Lower lobe of right lung (tissue), 2 donors: ENCODE results near the gene POU2AF1. TPM values are rescaled to one million over a fixed set of nuclear protein-coding genes. Genes with fewer than 3 reads are reported as not detected.

ENCODE experiments used
- ATAC-seq, 2 donors: fragments of 200-7000 bp; cut with Tn5 transposase; one replicate each; pipeline ENCODE4 v1.9.1; 2020 to 2022; ENCODE audit warnings: mild to moderate bottlenecking in 2 of 2, moderate library complexity in 2 of 2
- DNase-seq: peaks from one replicate; pipeline ENCODE4 v3.0.0-alpha.2; 2020
- H3K27ac ChIP-seq: fragments of 200-600 bp; one replicate; pipeline ENCODE4 v1.8.0; 2022
- H3K27me3 ChIP-seq: fragments of 200-600 bp; one replicate; pipeline ENCODE4 v1.8.0; 2022; ENCODE audit warnings: low read depth
- H3K36me3 ChIP-seq: fragments of 200-600 bp; one replicate; pipeline ENCODE4 v1.8.0; 2022; ENCODE audit warnings: mild to moderate bottlenecking
- H3K4me1 ChIP-seq: fragments of 200-600 bp; one replicate; pipeline ENCODE4 v1.8.0; 2022
- H3K4me3 ChIP-seq: fragments of 200-600 bp; one replicate; pipeline ENCODE4 v1.8.0; 2022; ENCODE audit warnings: mild to moderate bottlenecking
- H3K9me3 ChIP-seq: fragments of 200-600 bp; one replicate; pipeline ENCODE4 v1.8.0; 2022
- CTCF ChIP-seq: fragments of 200-600 bp; IDR thresholded peaks from one replicate; pipeline ENCODE4 v1.8.0; 2022; ENCODE audit warnings: antibody characterized with exemption, mild to moderate bottlenecking
- intact Hi-C: fragments of 100-400 bp; cut with DNase I; formaldehyde crosslinking; loops from one replicate; pipeline ENCODE4 v1.11.0; 2022
- total RNA-seq: library from RNA; stranded (reverse); fragmentation: NEBNext Ultra II Directional; extraction: Animal tissue kit (Norgen Biotek cat#: 25700); gene quantifications from one replicate; pipeline ENCODE4 v1.2.1, GENCODE V29; 2021
- donor health status: DM: no; HTN: yes; CAD: no; lungs with severe emphysema.

POU2AF1 gene
- total RNA-seq, 1 donor from 2014 or later, result 3.4 TPM

- intact Hi-C loops, result no loop called here
- H3K36me3 ChIP-seq, result no peaks in the 10 kb centered on the region
- no peak for ATAC-seq
- no peaks in the 10 kb centered on the region for H3K27me3 ChIP-seq
- H3K9me3 ChIP-seq, result no peaks in the 10 kb centered on the region
- TF ChIP-seq CTCF, result no peak
- H3K27ac ChIP-seq, result no peak overlapping the region
- no peak overlapping the region for H3K4me3 ChIP-seq
- H3K4me1 ChIP-seq, result no peaks in the 10 kb centered on the region
- DNase-seq, result no peak
Observed at GRCh38 chr11:111367411-111368284, 11.4 kb downstream of the POU2AF1 start.

GRCh38 chr11:111366560-111367410 is 12.3 kb downstream of the POU2AF1 start:
- intact Hi-C loops, result no loop called here
- no peaks in the 10 kb centered on the region for H3K36me3 ChIP-seq
- no peak overlapping the region for H3K27ac ChIP-seq
- H3K4me1 ChIP-seq, result no peaks in the 10 kb centered on the region
- no peak for DNase-seq
- no peaks in the 10 kb centered on the region for H3K27me3 ChIP-seq
- no peak for ATAC-seq
- H3K4me3 ChIP-seq, result no peak overlapping the region
- no peaks in the 10 kb centered on the region for H3K9me3 ChIP-seq
- TF ChIP-seq CTCF, result no peak

GRCh38 chr11:111365722-111366559 is 13.1 kb downstream of the POU2AF1 start:
- ATAC-seq (peak in 1 of 2 donors; percentile 32), DNase-seq (no peak)
- H3K27me3 ChIP-seq, result no peaks in the 10 kb centered on the region
- H3K9me3 ChIP-seq, result no peaks in the 10 kb centered on the region
- H3K4me3 ChIP-seq, result no peak overlapping the region
- TF ChIP-seq CTCF, result no peak
- intact Hi-C loops, result no loop called here
- no peaks in the 10 kb centered on the region for H3K4me1 ChIP-seq
- no peak overlapping the region for H3K27ac ChIP-seq
- H3K36me3 ChIP-seq, result no peaks in the 10 kb centered on the region

GRCh38 chr11:111364503-111364902 is 14.6 kb downstream of the POU2AF1 start:
- no peak overlapping the region for H3K27ac ChIP-seq
- TF ChIP-seq CTCF, result no peak
- H3K9me3 ChIP-seq, result no peaks in the 10 kb centered on the region
- DNase-seq, result no peak
- no peaks in the 10 kb centered on the region for H3K27me3 ChIP-seq
- H3K36me3 ChIP-seq, result no peaks in the 10 kb centered on the region
- no peaks in the 10 kb centered on the region for H3K4me1 ChIP-seq
- ATAC-seq, result no peak
- intact Hi-C loops, result no loop called here
- no peak overlapping the region for H3K4me3 ChIP-seq

GRCh38 chr11:111363985-111364384 is 15.1 kb downstream of the POU2AF1 start:
- no peaks in the 10 kb centered on the region for H3K27me3 ChIP-seq
- no peaks in the 10 kb centered on the region for H3K36me3 ChIP-seq
- DNase-seq (no peak), ATAC-seq (no peak)
- H3K9me3 ChIP-seq, result no peaks in the 10 kb centered on the region
- H3K4me3 ChIP-seq, result no peak overlapping the region
- TF ChIP-seq CTCF, result no peak
- no peak overlapping the region for H3K27ac ChIP-seq
- no peaks in the 10 kb centered on the region for H3K4me1 ChIP-seq
- intact Hi-C loops, result no loop called here
